H1 (cell line): ENCODE results near the gene LRBA. TPM values are rescaled to one million over a fixed set of nuclear protein-coding genes. Genes with fewer than 3 reads are reported as not detected.

Source experiments
- ASH2L ChIP-seq: fragments of 200-600, 300-600 bp; sonication (generic); IDR thresholded peaks from one replicate; pipeline ENCODE4 v1.7.1; 2017; ENCODE audit warnings: low read length
- BACH1 ChIP-seq: IDR thresholded peaks from 2 replicates; pipeline ENCODE4 v1.6.1; 2012; ENCODE audit warnings: low read length, improper control_type of control experiment
- BRCA1 ChIP-seq: IDR thresholded peaks from 2 replicates; pipeline ENCODE4 v1.6.1; 2012; ENCODE audit warnings: low read depth, low read length, improper control_type of control experiment
- CHD2 ChIP-seq: IDR thresholded peaks from 2 replicates; pipeline ENCODE4 v1.6.1; 2012; ENCODE audit warnings: low read length, improper control_type of control experiment
- CREB1 ChIP-seq: IDR thresholded peaks from 2 replicates; pipeline ENCODE4 v1.6.1; 2012; ENCODE audit warnings: inconsistent platforms
- GTF2F1 ChIP-seq: IDR thresholded peaks from 2 replicates; pipeline ENCODE4 v1.6.1; 2012; ENCODE audit warnings: low read depth, low read length, improper control_type of control experiment, borderline replicate concordance
- HDAC2 ChIP-seq, 2 experiments: fragments of 300-600 bp in 1 of 2; sonication (generic) in 1 of 2; IDR thresholded peaks; 2 replicates each; pipeline ENCODE4 v1.6.1; 2011 to 2012; ENCODE audit warnings: low read depth in 2 of 2, low read length in 2 of 2, mild to moderate bottlenecking in 2 of 2, moderate library complexity in 2 of 2, borderline replicate concordance in 1 of 2, inconsistent platforms in 1 of 2
- JUN ChIP-seq: IDR thresholded peaks from 2 replicates; pipeline ENCODE4 v1.6.1; 2011; ENCODE audit warnings: low read depth, mild to moderate bottlenecking, improper control_type of control experiment, low read length
- KDM4A ChIP-seq: IDR thresholded peaks from one replicate; pipeline ENCODE4 v1.7.1; 2012; ENCODE audit warnings: low read depth, mild to moderate bottlenecking, moderate library complexity, low read length, inconsistent platforms; ENCODE audit not compliant: severe bottlenecking
- NANOG ChIP-seq: IDR thresholded peaks from 2 replicates; pipeline ENCODE4 v1.6.1; 2011; ENCODE audit warnings: low read length, low read depth, mild to moderate bottlenecking, inconsistent platforms; ENCODE audit not compliant: insufficient read depth, poor library complexity, severe bottlenecking
- RNF2 ChIP-seq: fragments of 200-900, 300-1000 bp; sonication (generic); IDR thresholded peaks from 2 replicates; pipeline ENCODE4 v1.7.1; 2016; ENCODE audit warnings: borderline replicate concordance, low read depth, mild to moderate bottlenecking, antibody characterized with exemption, low read length; ENCODE audit not compliant: poor library complexity, severe bottlenecking; ENCODE audit errors: missing control alignments
- SAP30 ChIP-seq: fragments of 300-600 bp; sonication (generic); IDR thresholded peaks from 2 replicates; pipeline ENCODE4 v1.7.1; 2012; ENCODE audit warnings: low read length, moderate library complexity, mild to moderate bottlenecking, inconsistent platforms; ENCODE audit not compliant: insufficient read depth, insufficient replicate concordance
- SIN3A ChIP-seq, 2 experiments: IDR thresholded peaks in 1 of 2; conservative IDR thresholded peaks in 1 of 2; 2 replicates each; pipeline ENCODE4 v1.6.1; 2011 to 2012; ENCODE audit warnings: low read length in 2 of 2, improper control_type of control experiment in 1 of 2, low read depth in 1 of 2, mild to moderate bottlenecking in 1 of 2
- SP2 ChIP-seq: IDR thresholded peaks from 2 replicates; pipeline ENCODE4 v1.6.1; 2012; ENCODE audit warnings: mild to moderate bottlenecking, low read length, inconsistent platforms
- SUZ12 ChIP-seq: fragments of 200-600 bp; sonication (generic); IDR thresholded peaks from 2 replicates; pipeline ENCODE4 v1.6.1; 2012; ENCODE audit warnings: mild to moderate bottlenecking, inconsistent platforms, low read length, moderate library complexity, mixed read lengths
- TCF12 ChIP-seq: IDR thresholded peaks from 2 replicates; pipeline ENCODE4 v1.6.1; 2011; ENCODE audit warnings: low read depth, mild to moderate bottlenecking, low read length
- polyA plus RNA-seq, 7 experiments: library from polyadenylated mRNA; depleted of rRNA in 3 of 7; stranded (reverse) in 5 of 7; unstranded in 2 of 7; fragments of >200 nt in 5 of 7; fragments of 200-250 nt in 2 of 7; gene quantifications; 1 replicate in 5 of 7; 2 replicates in 1 of 7; 4 replicates in 1 of 7; pipeline versions ENCODE4 v1.2.1 to v1.2.3, GENCODE V29; 2011 to 2013; ENCODE audit warnings: missing spikeins in 2 of 7, mixed read lengths in 2 of 7
- total RNA-seq: library from RNA; stranded (reverse); fragmentation: NEBNext Ultra II Directional; extraction: Animal tissue kit (Norgen Biotek cat#: 25700); gene quantifications from 2 replicates; pipeline ENCODE4 v1.2.1, GENCODE V29; 2021

The LRBA gene
- total and polyA plus RNA-seq, 2 of the 8 experiments (the other 6 are each of a cell fraction or from before 2014, with no cell fraction given) = 54.6 to 83.2 TPM

GRCh38 chr4:150579551-150580234, 435.4 kb downstream of the LRBA start (continued):
- TF ChIP-seq RNF2 = peak; percentile 76
- peak; percentile 93 for TF ChIP-seq ASH2L
- TF ChIP-seq TCF12 = no peak
- no peak for TF ChIP-seq GTF2F1
- TF ChIP-seq SUZ12 = peak; percentile 62; the same call in 1 of the 2 replicates
- no peak for TF ChIP-seq BRCA1
- TF ChIP-seq BACH1 = 0 out of 2 replicates have a peak, but pooled peaks have one; percentile 12
- no peak for TF ChIP-seq SP2
- no peak for TF ChIP-seq NANOG
- no peak for TF ChIP-seq CREB1
- peak in 1 of 2 experiments; percentile 56; a peak in 1 of 4 replicates for TF ChIP-seq SIN3A (conservative IDR thresholded peaks at IDR 0.05 in 1 of 2, IDR thresholded peaks at IDR 0.05 in 1 of 2; ENCODE audit: low read depth in 1 of 2, low read length in 2 of 2)
- TF ChIP-seq CHD2 = no peak
- TF ChIP-seq KDM4A = peak; percentile 73
- TF ChIP-seq JUN = no peak
- peak; percentile 37 for TF ChIP-seq SAP30
- peak in 1 of 2 experiments; percentile 21; a peak in 1 of 4 replicates for TF ChIP-seq HDAC2 (IDR thresholded peaks at IDR 0.05; ENCODE audit: borderline replicate concordance in 1 of 2, low read depth in 2 of 2, low read length in 2 of 2)
- TF ChIP-seq, all 59 proteins: peak for 12
